OCI-LY7 (cell line): ENCODE results near the gene CRELD2. TPM values are rescaled to one million over a fixed set of nuclear protein-coding genes. Genes with fewer than 3 reads are reported as not detected.

ENCODE experiments used
- BruUV-seq: library from RNA; stranded (reverse); fragments of 400-500 nt; replicated peaks from 2 replicates; lab custom pipeline; 2021; lab: Mats Ljungman, UMichigan
- CTCF ChIA-PET: fragments of 300-600 bp; sonication (Branson Sonifier 250); formaldehyde crosslinking; loops from one replicate; lab custom pipeline; 2022; ENCODE audit warnings: antibody characterized with exemption; ENCODE audit not compliant: unreplicated experiment; lab: Charles Lee
- POLR2A ChIA-PET: fragments of 300-600 bp; sonication (Branson Sonifier 250); formaldehyde crosslinking; loops from one replicate; lab custom pipeline; 2022; ENCODE audit warnings: antibody characterized with exemption; lab: Charles Lee
- DNase-seq: peaks from one replicate; pipeline ENCODE4 v3.0.0-alpha.2; 2015; ENCODE audit warnings: low spot score
- H2AFZ ChIP-seq: fragments of 200-600 bp; sonication (generic), shearing (Covaris generic); 2 replicates; pipeline ENCODE4 v1.6.1; 2014; ENCODE audit warnings: mild to moderate bottlenecking, antibody characterized with exemption, low read length, moderate library complexity
- H3K27ac ChIP-seq: fragments of 200-600 bp; sonication (generic); 2 replicates; pipeline ENCODE4 v1.5.1; 2014; ENCODE audit warnings: mixed run types, low read depth, mild to moderate bottlenecking, moderate library complexity, low read length, inconsistent platforms; ENCODE audit not compliant: poor library complexity, severe bottlenecking
- H3K36me3 ChIP-seq: fragments of 200-600 bp; sonication (generic); 2 replicates; pipeline ENCODE4 v1.6.1; 2014; ENCODE audit warnings: mild to moderate bottlenecking, antibody characterized with exemption, low read length, moderate library complexity, mixed read lengths; ENCODE audit not compliant: insufficient read depth
- H3K4me1 ChIP-seq: fragments of 200-600 bp; sonication (generic); 2 replicates; pipeline ENCODE4 v1.5.1; 2014; ENCODE audit warnings: mild to moderate bottlenecking, low read length; ENCODE audit not compliant: insufficient read depth, poor library complexity, severe bottlenecking
- H3K4me2 ChIP-seq: fragments of 200-600 bp; sonication (generic); 2 replicates; pipeline ENCODE4 v1.6.1; 2014; ENCODE audit warnings: mild to moderate bottlenecking, low read length
- H3K4me3 ChIP-seq: fragments of 200-600 bp; sonication (generic); 2 replicates; pipeline ENCODE4 v1.5.1; 2014; ENCODE audit warnings: mild to moderate bottlenecking, low read depth, low read length; ENCODE audit not compliant: poor library complexity, severe bottlenecking
- H3K79me2 ChIP-seq: fragments of 200-600 bp; sonication (generic); 2 replicates; pipeline ENCODE4 v1.6.1; 2016; ENCODE audit warnings: low read depth, mild to moderate bottlenecking, low read length, moderate library complexity, mixed read lengths; ENCODE audit not compliant: insufficient read depth
- H3K9me2 ChIP-seq: fragments of 200-600 bp; sonication (generic); 2 replicates; pipeline ENCODE4 v1.6.1; 2016; ENCODE audit warnings: mild to moderate bottlenecking, low read length, mixed read lengths; ENCODE audit not compliant: insufficient read depth
- H3K9me3 ChIP-seq: fragments of 200-600 bp; sonication (generic); 2 replicates; pipeline ENCODE4 v1.6.1; 2014; ENCODE audit warnings: mild to moderate bottlenecking, mixed run types, low read length, mixed read lengths
- H4K20me1 ChIP-seq: fragments of 200-600 bp; sonication (generic); 2 replicates; pipeline ENCODE4 v1.6.1; 2014; ENCODE audit warnings: mild to moderate bottlenecking, antibody characterized with exemption, low read length, moderate library complexity, mixed read lengths; ENCODE audit not compliant: insufficient read depth
- CTCF ChIP-seq: fragments of 200-600 bp; sonication (generic); conservative IDR thresholded peaks from 2 replicates; pipeline ENCODE4 v1.5.1; 2014; ENCODE audit warnings: mild to moderate bottlenecking, antibody characterized with exemption, low read length, moderate library complexity, mixed read lengths
- EZH2phosphoT487 ChIP-seq: fragments of 200-600 bp; sonication (generic); IDR thresholded peaks from 2 replicates; pipeline ENCODE4 v1.6.1; 2018; ENCODE audit warnings: low read depth, borderline replicate concordance, mild to moderate bottlenecking, mixed run types, antibody characterized with exemption, low read length, moderate library complexity, mixed read lengths
- intact Hi-C: fragments of 100-400 bp; cut with micrococcal nuclease; formaldehyde crosslinking; loops from one replicate; pipeline ENCODE4 v1.10.0; 2022; ENCODE audit not compliant: unreplicated experiment
- total RNA-seq, 2 experiments: library from RNA; depleted of rRNA in 1 of 2; stranded (reverse); fragments of >200 nt in 1 of 2; shearing (Covaris generic) in 1 of 2; gene quantifications; 2 replicates each; pipeline ENCODE4 v1.2.3, GENCODE V29; 2014 to 2022

Gene CRELD2
- total RNA-seq, 2 experiments from 2014 or later, result 32.0 to 32.5 TPM

GRCh38 chr22:49938565-49939136, 20.2 kb downstream of the CRELD2 start:
- intact Hi-C loops, result loop anchor here (10.0 kb wide), 2 partner anchors 166 to 584 kb away; no protein-coding TSS in a partner anchor
- no peaks in the 10 kb centered on the region for H3K9me2 ChIP-seq
- H3K4me2 ChIP-seq, result no peak overlapping the region
- POLR2A ChIA-PET, result interaction anchor here (0.6 kb wide), 1 partner anchor 305 kb away, joined by 3 read pairs; no protein-coding TSS in a partner anchor
- H3K27ac ChIP-seq, result no peak overlapping the region
- no peak for TF ChIP-seq CTCF
- no peak for TF ChIP-seq EZH2phosphoT487
- H3K4me3 ChIP-seq, result no peak overlapping the region
- no peak overlapping the region for H2AFZ ChIP-seq
- no TSS peak for BruUV-seq
- peaks cover 28% of the 10 kb centered on the region for H3K4me1 ChIP-seq
- DNase-seq, result no peak
- CTCF ChIA-PET, result no interaction called here
- H3K79me2 ChIP-seq, result no peaks in the 10 kb centered on the region
- H3K9me3 ChIP-seq, result 0 out of 2 replicates have a peak, but pooled peaks cover 9% of the 10 kb centered on the region
- H3K36me3 ChIP-seq, result no peaks in the 10 kb centered on the region
- no peaks in the 10 kb centered on the region for H4K20me1 ChIP-seq

GRCh38 chr22:49941507-49942316, 23.3 kb downstream of the CRELD2 start:
- H3K4me1 ChIP-seq, result peaks cover 34% of the 10 kb centered on the region
- 0 out of 2 replicates have a peak, but pooled peaks cover 9% of the 10 kb centered on the region for H3K9me3 ChIP-seq
- no peaks in the 10 kb centered on the region for H3K36me3 ChIP-seq
- no peaks in the 10 kb centered on the region for H3K9me2 ChIP-seq
- no peak overlapping the region for H3K4me2 ChIP-seq
- H2AFZ ChIP-seq, result no peak overlapping the region
- no peak overlapping the region for H3K27ac ChIP-seq
- ChIA-PET POLR2A (no interaction called here), CTCF (no interaction called here)
- no peak for DNase-seq
- no TSS peak for BruUV-seq
- H3K79me2 ChIP-seq, result no peaks in the 10 kb centered on the region
- H3K4me3 ChIP-seq, result no peak overlapping the region
- TF ChIP-seq CTCF, result no peak
- TF ChIP-seq EZH2phosphoT487, result no peak
- intact Hi-C loops, result no loop called here
- no peaks in the 10 kb centered on the region for H4K20me1 ChIP-seq
